ENCODE measurements around the gene FAM151B. TPM values are rescaled to one million over a fixed set of nuclear protein-coding genes. Genes with fewer than 3 reads are reported as not detected.

The FAM151B gene
- total and polyA plus RNA-seq, 10 donors: 0.35 to 6.6 (median 3.4) TPM

DNA sequence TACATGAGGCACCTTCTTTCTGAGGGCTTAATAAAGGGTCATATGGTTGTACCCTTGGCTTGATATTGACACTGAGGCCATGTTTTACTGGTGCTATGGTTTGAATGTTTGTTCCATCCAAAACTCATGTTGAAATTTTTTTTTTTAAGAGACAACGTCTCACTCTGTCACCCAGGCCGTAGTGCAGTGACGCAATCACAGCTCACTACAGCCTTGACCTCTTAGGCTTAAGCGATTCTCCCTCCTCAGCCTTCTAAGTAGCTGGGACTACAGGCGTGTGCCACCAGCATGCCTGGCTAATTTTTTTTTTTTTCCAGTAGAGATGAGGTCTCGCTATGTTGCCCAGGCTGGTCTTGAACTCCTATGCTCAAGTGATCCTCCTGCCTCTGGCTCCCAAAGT, 20.9 kb downstream of the FAM151B start:
- Histone ChIP-seq H3K4me1 (peaks cover 0 to 5% (median 0%) of the 10 kb centered on the region in 6 donors), H3K36me3 (peaks cover 0 to 12% (median 0%) of the 10 kb centered on the region in 6 donors), H3K27me3 (replicated peaks in 1 of 7) (no peaks in the 10 kb centered on the region), H3K4me3 (no peak overlapping the region), H3K27ac (no peak overlapping the region), H3K9me3 (no peaks in the 10 kb centered on the region)
- DNase-seq: no peak
- intact Hi-C loops (cut with DNase I; ENCODE audit: low total_unique reads): no loop called here
- TF ChIP-seq POLR2A (IDR thresholded peaks at IDR 0.05): no peak
- no peak for TF ChIP-seq POLR2AphosphoS5 (IDR thresholded peaks at IDR 0.05)
- TF ChIP-seq, protein P1, sequence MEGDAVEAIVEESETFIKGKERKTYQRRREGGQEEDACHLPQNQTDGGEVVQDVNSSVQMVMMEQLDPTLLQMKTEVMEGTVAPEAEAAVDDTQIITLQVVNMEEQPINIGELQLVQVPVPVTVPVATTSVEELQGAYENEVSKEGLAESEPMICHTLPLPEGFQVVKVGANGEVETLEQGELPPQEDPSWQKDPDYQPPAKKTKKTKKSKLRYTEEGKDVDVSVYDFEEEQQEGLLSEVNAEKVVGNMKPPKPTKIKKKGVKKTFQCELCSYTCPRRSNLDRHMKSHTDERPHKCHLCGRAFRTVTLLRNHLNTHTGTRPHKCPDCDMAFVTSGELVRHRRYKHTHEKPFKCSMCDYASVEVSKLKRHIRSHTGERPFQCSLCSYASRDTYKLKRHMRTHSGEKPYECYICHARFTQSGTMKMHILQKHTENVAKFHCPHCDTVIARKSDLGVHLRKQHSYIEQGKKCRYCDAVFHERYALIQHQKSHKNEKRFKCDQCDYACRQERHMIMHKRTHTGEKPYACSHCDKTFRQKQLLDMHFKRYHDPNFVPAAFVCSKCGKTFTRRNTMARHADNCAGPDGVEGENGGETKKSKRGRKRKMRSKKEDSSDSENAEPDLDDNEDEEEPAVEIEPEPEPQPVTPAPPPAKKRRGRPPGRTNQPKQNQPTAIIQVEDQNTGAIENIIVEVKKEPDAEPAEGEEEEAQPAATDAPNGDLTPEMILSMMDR (IDR thresholded peaks at IDR 0.05 in 8 of 11, conservative IDR thresholded peaks at IDR 0.05 in 3 of 11): no peak
- WGBS, 5 donors: 77 to 93% (median 81%) methylated on average over 6 of the region's 6 CpGs

DNA sequence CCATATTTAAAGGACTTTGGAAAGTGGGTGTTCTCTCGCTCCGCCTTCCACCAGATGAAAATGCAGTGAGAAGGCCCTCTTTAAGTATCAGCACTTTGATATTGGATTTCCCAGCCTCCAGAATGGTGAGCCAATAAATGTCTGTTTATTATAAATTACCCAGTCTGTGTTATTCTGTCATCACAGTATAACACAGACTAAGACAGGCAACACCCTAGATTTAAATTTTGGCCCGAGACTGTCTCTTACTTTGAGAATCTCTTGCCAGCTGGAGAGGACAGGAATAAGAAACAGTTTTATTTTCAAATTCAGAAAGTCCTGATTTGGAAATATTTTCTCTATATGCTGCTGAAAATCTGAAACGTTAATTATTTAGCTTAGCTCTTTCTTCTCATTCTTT, 21.5 kb downstream of the FAM151B start:
- intact Hi-C loops (cut with DNase I; ENCODE audit: low total_unique reads): no loop called here
- peaks cover 0 to under 1% (median 0%) of the 10 kb centered on the region in 6 donors for H3K4me1 ChIP-seq
- no peaks in the 10 kb centered on the region for H3K27me3 ChIP-seq (replicated peaks in 1 of 7)
- no peak overlapping the region for H3K4me3 ChIP-seq
- H3K9me3 ChIP-seq: no peaks in the 10 kb centered on the region
- no peak for TF ChIP-seq POLR2A (IDR thresholded peaks at IDR 0.05)
- no peak for TF ChIP-seq POLR2AphosphoS5 (IDR thresholded peaks at IDR 0.05)
- TF ChIP-seq, protein P1 (IDR thresholded peaks at IDR 0.05 in 8 of 11, conservative IDR thresholded peaks at IDR 0.05 in 3 of 11): no peak
- H3K27ac ChIP-seq: no peak overlapping the region
- peaks cover 0 to 17% (median 0%) of the 10 kb centered on the region in 6 donors for H3K36me3 ChIP-seq
- no peak for DNase-seq
- WGBS, 5 donors: 92 to 98% (median 94%) methylated on average over 4 of the region's 4 CpGs

GRCh38 chr5:80516826-80517225, 28.9 kb downstream of the FAM151B start:
- no peaks in the 10 kb centered on the region for H3K27me3 ChIP-seq (replicated peaks in 1 of 7)
- no peak overlapping the region for H3K27ac ChIP-seq
- no peak for TF ChIP-seq POLR2A (IDR thresholded peaks at IDR 0.05)
- no peak for TF ChIP-seq POLR2AphosphoS5 (IDR thresholded peaks at IDR 0.05)
- TF ChIP-seq, protein P1 (IDR thresholded peaks at IDR 0.05 in 8 of 11, conservative IDR thresholded peaks at IDR 0.05 in 3 of 11): no peak
- H3K4me1 ChIP-seq: no peaks in the 10 kb centered on the region
- WGBS, 5 donors: 64 to 79% (median 69%) methylated on average over 4 of the region's 4 CpGs
- peaks cover 0 to 64% (median 0%) of the 10 kb centered on the region in 6 donors for H3K36me3 ChIP-seq
- no peak for DNase-seq
- intact Hi-C loops (cut with DNase I; ENCODE audit: low total_unique reads): no loop called here
- H3K9me3 ChIP-seq: no peaks in the 10 kb centered on the region
- no peak overlapping the region for H3K4me3 ChIP-seq

- TF ChIP-seq, protein P1 (IDR thresholded peaks at IDR 0.05 in 8 of 11, conservative IDR thresholded peaks at IDR 0.05 in 3 of 11): no peak
- TF ChIP-seq POLR2AphosphoS5 (IDR thresholded peaks at IDR 0.05): no peak
- no peak for TF ChIP-seq POLR2A (IDR thresholded peaks at IDR 0.05)
- Histone ChIP-seq H3K9me3 (peaks cover 0 to 10% (median 0%) of the 10 kb centered on the region in 8 donors), H3K27ac (no peak overlapping the region), H3K36me3 (no peaks in the 10 kb centered on the region), H3K4me1 (no peaks in the 10 kb centered on the region), H3K4me3 (no peak overlapping the region), H3K27me3 (replicated peaks in 1 of 7) (no peaks in the 10 kb centered on the region)
- intact Hi-C loops (cut with DNase I; ENCODE audit: low total_unique reads): no loop called here
- DNase-seq: no peak
- 84 to 95% (median 87%) methylated on average over 1 of the region's 1 CpG for WGBS, 5 donors
Measured at GRCh38 chr5:80540691-80541090, 52.8 kb downstream of the FAM151B start.
